Esophagus squamous epithelium (tissue), 5 donors: ENCODE results near the gene TMEM201. TPM values are rescaled to one million over a fixed set of nuclear protein-coding genes. Genes with fewer than 3 reads are reported as not detected.
A peak's percentile ranks its signal among the peaks of the same experiment; 100 is the strongest.
"Not testable (repeated sequence)": the region's sequence is repeated elsewhere in the genome, so short reads cannot be mapped to it uniquely, and the experiment has no call there.

ENCODE experiments used
- DNase-seq: peaks from one replicate; lab custom pipeline; 2025; lab: John Stamatoyannopoulos, UW
- H3K27ac ChIP-seq, 4 donors: fragments of 200-600 bp; sonication (generic); one replicate each; pipeline ENCODE4 v1.5.1; 2016 to 2019; ENCODE audit warnings: mild to moderate bottlenecking in 1 of 4
- H3K27me3 ChIP-seq, 4 donors: fragments of 200-600 bp; sonication (generic); 1 replicate in 3 of 4; 2 replicates in 1 of 4; pipeline versions ENCODE4 v1.5.1 to v1.6.0; 2017 to 2021; ENCODE audit warnings: antibody characterized with exemption in 1 of 4
- H3K36me3 ChIP-seq, 3 donors: fragments of 200-600 bp; sonication (generic); one replicate each; pipeline ENCODE4 v1.5.1; 2016 to 2019
- H3K4me1 ChIP-seq, 3 donors: fragments of 200-600 bp; sonication (generic); one replicate each; pipeline ENCODE4 v1.5.1; 2017 to 2019
- H3K4me3 ChIP-seq, 4 donors: fragments of 200-600 bp; sonication (generic); 1 replicate in 3 of 4; 2 replicates in 1 of 4; pipeline ENCODE4 v1.5.1; 2016 to 2019; ENCODE audit warnings: mild to moderate bottlenecking in 2 of 4, moderate library complexity in 1 of 4
- H3K9me3 ChIP-seq, 3 donors: fragments of 200-600 bp; sonication (generic); one replicate each; pipeline ENCODE4 v1.5.1; 2016 to 2019
- POLR2A ChIP-seq, 4 donors: fragments of 450-650 bp; IDR thresholded peaks; one replicate each; pipeline ENCODE4 v1.6.1; 2017; ENCODE audit warnings: antibody characterized with exemption in 4 of 4, mild to moderate bottlenecking in 4 of 4, moderate library complexity in 3 of 4
- WGBS, 2 donors: methylation state at CpG; one replicate each; pipeline ENCODE4 v1.1.5; 2018; 5-methylcytosine and 5-hydroxymethylcytosine counted together
- intact Hi-C: fragments of 100-400 bp; cut with DNase I; formaldehyde crosslinking; loops from one replicate; pipeline ENCODE4 v1.15.0; 2022
- total RNA-seq, 4 donors: library from RNA; depleted of rRNA; stranded (reverse); fragments of >200 nt; gene quantifications; one replicate each; pipeline ENCODE4 v1.1.0, GENCODE V29; 2016
- TF ChIP-seq, protein P1 (sequence below), 6 experiments: fragments of 450-650 bp in 4 of 6; fragments of 200-600 bp in 2 of 6; sonication (generic) in 2 of 6; IDR thresholded peaks; one replicate each; pipeline ENCODE4 v1.5.1; 2016 to 2019; ENCODE audit warnings: antibody characterized with exemption in 6 of 6, mild to moderate bottlenecking in 4 of 6, moderate library complexity in 4 of 6
- donor health status: DM: yes; HTN: yes; CAD: no.

Gene TMEM201
- total RNA-seq, 4 donors from 2014 or later = 5.0 to 10.3 (median 8.7) TPM

DNA sequence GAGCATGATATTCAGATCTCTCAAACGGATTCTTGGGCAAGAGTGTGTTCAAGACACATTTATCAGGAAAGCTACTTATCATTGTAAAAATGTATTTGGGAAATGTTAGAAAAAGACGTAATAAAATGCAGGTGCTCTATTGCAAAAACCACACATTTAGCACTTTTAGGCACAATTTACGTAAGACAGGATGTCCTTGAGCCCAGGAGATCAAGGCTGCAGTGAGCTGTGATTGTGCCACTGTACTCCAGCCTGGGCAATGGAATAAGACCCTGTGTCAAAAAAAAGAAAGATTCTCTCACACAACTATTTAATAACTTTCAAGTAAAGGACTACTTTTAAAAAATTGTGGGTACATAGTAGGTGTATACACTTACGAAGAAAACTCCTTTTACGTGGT lies 31.1 kb upstream of the TMEM201 start:
- intact Hi-C loops = no loop called here
- Histone ChIP-seq H3K4me3 (no peak overlapping the region), H3K27ac (no peak overlapping the region), H3K27me3 (no peaks in the 10 kb centered on the region), H3K4me1 (peaks cover 7 to 48% (median 22%) of the 10 kb centered on the region in 3 donors), H3K9me3 (no peaks in the 10 kb centered on the region), H3K36me3 (peaks cover 0 to 51% (median 4%) of the 10 kb centered on the region in 3 donors)
- DNase-seq = no peak
- TF ChIP-seq POLR2A (IDR thresholded peaks at IDR 0.05) = no peak
- TF ChIP-seq, protein P1, sequence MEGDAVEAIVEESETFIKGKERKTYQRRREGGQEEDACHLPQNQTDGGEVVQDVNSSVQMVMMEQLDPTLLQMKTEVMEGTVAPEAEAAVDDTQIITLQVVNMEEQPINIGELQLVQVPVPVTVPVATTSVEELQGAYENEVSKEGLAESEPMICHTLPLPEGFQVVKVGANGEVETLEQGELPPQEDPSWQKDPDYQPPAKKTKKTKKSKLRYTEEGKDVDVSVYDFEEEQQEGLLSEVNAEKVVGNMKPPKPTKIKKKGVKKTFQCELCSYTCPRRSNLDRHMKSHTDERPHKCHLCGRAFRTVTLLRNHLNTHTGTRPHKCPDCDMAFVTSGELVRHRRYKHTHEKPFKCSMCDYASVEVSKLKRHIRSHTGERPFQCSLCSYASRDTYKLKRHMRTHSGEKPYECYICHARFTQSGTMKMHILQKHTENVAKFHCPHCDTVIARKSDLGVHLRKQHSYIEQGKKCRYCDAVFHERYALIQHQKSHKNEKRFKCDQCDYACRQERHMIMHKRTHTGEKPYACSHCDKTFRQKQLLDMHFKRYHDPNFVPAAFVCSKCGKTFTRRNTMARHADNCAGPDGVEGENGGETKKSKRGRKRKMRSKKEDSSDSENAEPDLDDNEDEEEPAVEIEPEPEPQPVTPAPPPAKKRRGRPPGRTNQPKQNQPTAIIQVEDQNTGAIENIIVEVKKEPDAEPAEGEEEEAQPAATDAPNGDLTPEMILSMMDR (IDR thresholded peaks at IDR 0.05) = no peak
- 81 to 94% methylated on average over 5 of the region's 5 CpGs for WGBS, 2 donors

DNA sequence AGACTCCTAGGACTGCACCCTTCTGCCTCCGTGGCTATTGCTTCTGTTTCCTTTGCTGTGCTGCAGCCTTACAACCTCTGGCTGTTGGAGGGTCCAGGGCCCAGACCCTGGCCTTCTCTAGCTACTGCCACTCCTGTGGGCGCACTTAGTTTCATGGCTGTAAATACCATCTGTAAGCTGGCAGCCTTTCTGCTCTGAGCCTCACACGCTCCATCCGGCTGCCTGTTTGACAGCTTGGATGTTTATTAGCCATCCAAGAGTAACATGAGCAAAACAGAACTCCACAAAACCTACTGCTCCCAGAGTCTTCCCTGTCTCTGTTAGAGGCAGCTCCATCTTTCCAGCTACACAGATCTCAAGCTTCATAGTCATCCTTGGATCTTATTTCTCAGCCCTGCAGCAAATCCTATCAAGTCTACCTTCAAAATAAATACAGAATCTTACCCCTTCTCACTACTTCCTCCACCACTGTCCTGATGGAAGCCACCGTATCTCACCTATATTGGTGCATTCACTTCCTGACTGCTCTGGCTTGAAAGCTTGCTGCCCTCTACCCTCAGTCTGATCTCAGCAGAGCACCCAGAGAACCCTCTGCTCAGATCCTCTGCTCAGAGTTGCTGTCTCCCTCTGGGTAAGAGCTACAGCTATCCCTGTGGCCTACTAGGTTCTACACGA lies 30.3 kb upstream of the TMEM201 start:
- TF ChIP-seq, protein P1 (IDR thresholded peaks at IDR 0.05) = no peak
- TF ChIP-seq POLR2A (IDR thresholded peaks at IDR 0.05) = no peak
- no peaks in the 10 kb centered on the region for H3K27me3 ChIP-seq
- H3K9me3 ChIP-seq = no peaks in the 10 kb centered on the region
- peak overlapping the region in 1 of 4 donors; percentile 0 for H3K27ac ChIP-seq
- H3K4me1 ChIP-seq = peaks cover 7 to 48% (median 22%) of the 10 kb centered on the region in 3 donors
- H3K4me3 ChIP-seq = no peak overlapping the region
- intact Hi-C loops = no loop called here
- 79 to 84% methylated on average over 6 of the region's 6 CpGs for WGBS, 2 donors
- no peak for DNase-seq
- H3K36me3 ChIP-seq = peaks cover 0 to 50% (median 4%) of the 10 kb centered on the region in 3 donors

DNA sequence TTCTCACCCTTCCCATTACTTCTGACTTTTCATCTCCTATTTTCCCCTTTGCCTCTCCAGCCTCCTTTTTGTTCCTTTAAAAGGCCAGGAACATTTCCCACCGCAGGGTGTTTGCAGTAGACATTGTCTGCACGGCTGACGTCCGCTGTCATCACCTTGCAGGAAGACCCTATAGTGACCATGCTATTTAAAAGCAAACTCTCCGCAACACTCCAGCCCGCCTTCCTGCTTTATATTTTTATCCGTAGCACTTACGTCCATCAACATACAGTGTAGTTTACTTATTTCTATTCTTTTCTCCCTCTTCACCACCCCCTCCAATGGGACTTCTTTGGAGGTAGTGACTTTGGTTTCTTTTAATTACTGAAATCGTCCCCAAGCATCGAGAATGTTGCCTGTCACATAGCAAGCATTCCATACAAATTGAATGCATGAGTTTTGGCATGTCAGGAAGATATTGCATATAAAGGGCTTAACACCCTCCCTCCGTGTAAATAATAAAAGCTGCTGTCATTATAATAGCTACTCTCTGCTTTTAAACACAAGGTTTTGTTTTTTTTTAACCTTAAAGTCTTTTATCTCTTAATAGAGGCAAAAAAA lies 29.7 kb upstream of the TMEM201 start:
- H3K27me3 ChIP-seq = no peaks in the 10 kb centered on the region
- DNase-seq = no peak
- no peak overlapping the region for H3K4me3 ChIP-seq
- peaks cover 0 to 44% (median 4%) of the 10 kb centered on the region in 3 donors for H3K36me3 ChIP-seq
- intact Hi-C loops = no loop called here
- 68 to 74% methylated on average over 11 of the region's 11 CpGs for WGBS, 2 donors
- peak overlapping the region in 1 of 4 donors; percentile 0 for H3K27ac ChIP-seq
- TF ChIP-seq POLR2A (IDR thresholded peaks at IDR 0.05) = no peak
- TF ChIP-seq, protein P1 (IDR thresholded peaks at IDR 0.05) = no peak
- no peaks in the 10 kb centered on the region for H3K9me3 ChIP-seq
- peaks cover 7 to 48% (median 22%) of the 10 kb centered on the region in 3 donors for H3K4me1 ChIP-seq

DNA sequence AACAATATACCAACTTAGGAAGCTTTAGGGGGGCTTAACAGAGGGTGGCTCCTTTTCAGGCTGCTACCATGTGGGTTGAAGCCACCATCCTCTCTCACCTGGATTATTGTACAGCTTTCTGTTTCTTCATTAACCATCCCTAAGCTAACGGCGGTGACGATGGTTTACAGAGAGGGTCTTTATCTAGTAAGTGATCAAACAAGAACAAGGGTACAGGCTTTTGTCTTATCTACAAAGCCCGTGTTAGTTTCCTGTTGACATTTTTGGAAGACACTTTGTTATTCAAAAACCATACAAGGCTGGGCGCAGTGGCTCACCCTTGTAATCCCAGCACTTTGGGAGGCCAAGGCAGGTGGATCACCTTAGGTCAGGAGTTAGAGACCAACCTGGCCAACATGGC lies 29.0 kb upstream of the TMEM201 start:
- no peaks in the 10 kb centered on the region for H3K9me3 ChIP-seq
- no peak for DNase-seq
- peaks cover 0 to 39% (median 0%) of the 10 kb centered on the region in 3 donors for H3K36me3 ChIP-seq
- no peak overlapping the region for H3K4me3 ChIP-seq
- intact Hi-C loops = no loop called here
- 79 to 83% methylated on average over 5 of the region's 5 CpGs for WGBS, 2 donors
- TF ChIP-seq, protein P1 (IDR thresholded peaks at IDR 0.05) = no peak
- TF ChIP-seq POLR2A (IDR thresholded peaks at IDR 0.05) = no peak
- H3K4me1 ChIP-seq = peaks cover 7 to 48% (median 22%) of the 10 kb centered on the region in 3 donors
- no peaks in the 10 kb centered on the region for H3K27me3 ChIP-seq
- H3K27ac ChIP-seq = no peak overlapping the region

DNA sequence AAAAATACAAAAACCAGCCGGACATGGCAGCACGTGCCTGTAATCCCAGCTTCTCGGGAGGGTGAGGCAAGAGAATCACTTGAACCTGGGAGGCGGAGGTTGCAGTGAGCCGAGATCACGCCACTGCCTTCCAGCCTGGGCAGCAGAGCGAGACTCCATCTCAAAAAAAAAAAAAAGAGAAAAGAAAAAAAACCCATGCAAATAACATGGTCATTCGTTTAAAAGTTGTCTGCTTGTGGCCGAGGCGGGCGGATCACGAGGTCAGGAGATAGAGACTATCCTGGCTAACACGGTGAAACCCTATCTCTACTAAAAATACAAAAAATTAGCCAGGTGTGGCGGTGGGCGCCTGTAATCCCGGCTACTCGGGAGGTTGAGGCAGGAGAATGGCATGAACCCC lies 28.6 kb upstream of the TMEM201 start:
- H3K27me3 ChIP-seq, H3K4me3 ChIP-seq, DNase-seq, H3K9me3 ChIP-seq, intact Hi-C loops, H3K27ac ChIP-seq: not testable (repeated sequence)
- peaks cover 0 to 39% (median 0%) of the 10 kb centered on the region in 3 donors for H3K36me3 ChIP-seq
- peaks cover 3 to 45% (median 22%) of the 10 kb centered on the region in 3 donors for H3K4me1 ChIP-seq
- WGBS, 2 donors = 79 to 93% methylated on average over 17 of the region's 17 CpGs
